ENCODE data around the gene GHRL.
A peak's percentile ranks its signal among the peaks of the same experiment; 100 is the strongest.

- TF ChIP-seq POLR2A (IDR thresholded peaks at IDR 0.05) (peak; percentile 92), CTCF (IDR thresholded peaks at IDR 0.05) (no peak)
Measured at GRCh38 chr3:10248184-10248983, 44.4 kb downstream of the GHRL start, which contains the start of gene TATDN2.
